SJSA1 (cell line): ENCODE results near the gene NR1D1. TPM values are rescaled to one million over a fixed set of nuclear protein-coding genes. Genes with fewer than 3 reads are reported as not detected.

Experiments
- DNase-seq, 2 experiments: peaks; one replicate each; pipeline ENCODE4 v3.0.0-alpha.2; 2015 to 2020; ENCODE audit warnings: low spot score in 2 of 2, low read depth in 1 of 2
- H3K27ac ChIP-seq: fragments of 250-450 bp; sonication (Bioruptor Pico); 2 replicates; pipeline ENCODE4 v1.5.1; 2020; ENCODE audit warnings: mild to moderate bottlenecking, moderate library complexity
- H3K27me3 ChIP-seq: fragments of 250-450 bp; sonication (Bioruptor Pico); replicated peaks from 2 replicates; pipeline ENCODE4 v1.5.1; 2020; ENCODE audit warnings: mild to moderate bottlenecking, moderate library complexity
- H3K36me3 ChIP-seq: fragments of 250-450 bp; sonication (Bioruptor Pico); 2 replicates; pipeline ENCODE4 v1.5.1; 2020; ENCODE audit warnings: mild to moderate bottlenecking
- H3K4me1 ChIP-seq: fragments of 250-450 bp; sonication (Bioruptor Pico); replicated peaks from 2 replicates; pipeline ENCODE4 v1.6.1; 2021; ENCODE audit warnings: mild to moderate bottlenecking
- H3K4me3 ChIP-seq: fragments of 250-450 bp; sonication (Bioruptor Pico); 2 replicates; pipeline ENCODE4 v1.5.1; 2020; ENCODE audit warnings: mild to moderate bottlenecking
- H3K9me3 ChIP-seq: fragments of 250-450 bp; sonication (Bioruptor Pico); replicated peaks from 2 replicates; pipeline ENCODE4 v1.5.1; 2020; ENCODE audit warnings: mild to moderate bottlenecking
- total RNA-seq: library from RNA; depleted of rRNA; stranded (reverse); fragments of >200 nt; shearing (Covaris generic); gene quantifications from 2 replicates; pipeline ENCODE4 v1.2.3, GENCODE V29; 2014

NR1D1 gene
- total RNA-seq, 1 experiment from 2014 or later = 1.8 TPM

GRCh38 chr17:40121181-40122135 is 21.1 kb upstream of the NR1D1 start, which contains the start of gene MSL1:
Gene MSL1, plus strand, starts transcription at chr17:40121971. Its CDS starts 642 bp downstream, at chr17:40122613.
- DNase-seq = peak; percentile 85 to 87
- Histone ChIP-seq H3K4me1 (peaks cover 8% of the 10 kb centered on the region), H3K36me3 (peaks cover 37% of the 10 kb centered on the region), H3K4me3 (peak within 1 kb of the TSS; percentile 97), H3K27me3 (no peaks in the 10 kb centered on the region), H3K9me3 (no peaks in the 10 kb centered on the region), H3K27ac (peak within 1 kb of the TSS; percentile 86)

GRCh38 chr17:40115101-40115436 is 14.7 kb upstream of the NR1D1 start:
- peaks cover 32% of the 10 kb centered on the region for H3K4me1 ChIP-seq
- no peak for DNase-seq
- no peak overlapping the region for H3K4me3 ChIP-seq
- H3K27ac ChIP-seq = no peak overlapping the region
- H3K9me3 ChIP-seq = no peaks in the 10 kb centered on the region
- H3K27me3 ChIP-seq = no peaks in the 10 kb centered on the region
- H3K36me3 ChIP-seq = peaks cover 5% of the 10 kb centered on the region; the same call in 1 of the 2 replicates

- peak overlapping the region; percentile 15; the same call in 1 of the 2 replicates for H3K4me3 ChIP-seq
- peaks cover 34% of the 10 kb centered on the region for H3K4me1 ChIP-seq
- no peak for DNase-seq
- no peaks in the 10 kb centered on the region for H3K36me3 ChIP-seq
- H3K9me3 ChIP-seq = no peaks in the 10 kb centered on the region
- peak overlapping the region; percentile 65 for H3K27ac ChIP-seq
- no peaks in the 10 kb centered on the region for H3K27me3 ChIP-seq
Measured at GRCh38 chr17:40113907-40114245, 13.5 kb upstream of the NR1D1 start.

- Histone ChIP-seq H3K27me3 (no peaks in the 10 kb centered on the region), H3K9me3 (no peaks in the 10 kb centered on the region), H3K4me1 (peaks cover 39% of the 10 kb centered on the region), H3K27ac (peak overlapping the region; percentile 65), H3K36me3 (no peaks in the 10 kb centered on the region), H3K4me3 (peak overlapping the region; percentile 15)
- DNase-seq = peak; percentile 92 to 93
Measured at GRCh38 chr17:40113110-40113906, 12.9 kb upstream of the NR1D1 start.

- DNase-seq = no peak
- H3K4me1 ChIP-seq = peaks cover 45% of the 10 kb centered on the region
Measured at GRCh38 chr17:40112718-40113109, 12.3 kb upstream of the NR1D1 start.

GRCh38 chr17:40112191-40112711 is 11.9 kb upstream of the NR1D1 start:
- H3K27me3 ChIP-seq = no peaks in the 10 kb centered on the region
- DNase-seq = no peak
- no peaks in the 10 kb centered on the region for H3K9me3 ChIP-seq
- no peak overlapping the region for H3K27ac ChIP-seq
- peaks cover 50% of the 10 kb centered on the region for H3K4me1 ChIP-seq
- H3K4me3 ChIP-seq = no peak overlapping the region
- H3K36me3 ChIP-seq = no peaks in the 10 kb centered on the region

More at GRCh38 chr17:40112718-40113109, 12.3 kb upstream of the NR1D1 start:
- Histone ChIP-seq H3K27me3 (no peaks in the 10 kb centered on the region), H3K4me3 (no peak overlapping the region), H3K36me3 (no peaks in the 10 kb centered on the region), H3K9me3 (no peaks in the 10 kb centered on the region), H3K27ac (no peak overlapping the region)

- 0 out of 2 replicates have a peak overlapping the region, but pooled peaks have one; percentile 18 for H3K27ac ChIP-seq
- no peaks in the 10 kb centered on the region for H3K9me3 ChIP-seq
- no peaks in the 10 kb centered on the region for H3K27me3 ChIP-seq
- H3K36me3 ChIP-seq = no peaks in the 10 kb centered on the region
- DNase-seq = peak; percentile 87 to 89
- H3K4me3 ChIP-seq = no peak overlapping the region
- H3K4me1 ChIP-seq = peaks cover 50% of the 10 kb centered on the region
Measured at GRCh38 chr17:40111221-40112128, 11.1 kb upstream of the NR1D1 start.

GRCh38 chr17:40110026-40110845 is 9.8 kb upstream of the NR1D1 start:
- no peaks in the 10 kb centered on the region for H3K9me3 ChIP-seq
- peaks cover 50% of the 10 kb centered on the region for H3K4me1 ChIP-seq
- H3K27me3 ChIP-seq = no peaks in the 10 kb centered on the region
- H3K27ac ChIP-seq = no peak overlapping the region
- DNase-seq = no peak
- no peak overlapping the region for H3K4me3 ChIP-seq
- H3K36me3 ChIP-seq = no peaks in the 10 kb centered on the region

GRCh38 chr17:40108970-40109824 is 8.8 kb upstream of the NR1D1 start:
- peak overlapping the region; percentile 78; the same call in 1 of the 2 replicates for H3K27ac ChIP-seq
- no peak for DNase-seq

GRCh38 chr17:40107522-40108174 is 7.3 kb upstream of the NR1D1 start:
- Histone ChIP-seq H3K4me3 (0 out of 2 replicates have a peak overlapping the region, but pooled peaks have one; percentile 2), H3K27me3 (no peaks in the 10 kb centered on the region), H3K36me3 (no peaks in the 10 kb centered on the region), H3K27ac (peak overlapping the region; percentile 78), H3K9me3 (no peaks in the 10 kb centered on the region), H3K4me1 (peaks cover 34% of the 10 kb centered on the region)
- DNase-seq = no peak

More at GRCh38 chr17:40108970-40109824, 8.8 kb upstream of the NR1D1 start:
- Histone ChIP-seq H3K4me3 (no peak overlapping the region), H3K4me1 (peaks cover 42% of the 10 kb centered on the region), H3K27me3 (no peaks in the 10 kb centered on the region), H3K36me3 (no peaks in the 10 kb centered on the region), H3K9me3 (no peaks in the 10 kb centered on the region)

GRCh38 chr17:40106760-40107521 is 6.6 kb upstream of the NR1D1 start:
- Histone ChIP-seq H3K9me3 (no peaks in the 10 kb centered on the region), H3K27me3 (no peaks in the 10 kb centered on the region), H3K4me3 (no peak overlapping the region), H3K27ac (no peak overlapping the region), H3K4me1 (peaks cover 33% of the 10 kb centered on the region), H3K36me3 (no peaks in the 10 kb centered on the region)
- DNase-seq = no peak
